Fibroblast of skin of scalp (primary cell): ENCODE data around the gene MACROD2.
"Not testable (repeated sequence)": the region's sequence is repeated elsewhere in the genome, so short reads cannot be mapped to it uniquely, and the experiment has no call there.

Experiments
- DNase-seq: peaks from one replicate; pipeline ENCODE4 v3.0.0-alpha.2; 2013

MACROD2 gene

DNA sequence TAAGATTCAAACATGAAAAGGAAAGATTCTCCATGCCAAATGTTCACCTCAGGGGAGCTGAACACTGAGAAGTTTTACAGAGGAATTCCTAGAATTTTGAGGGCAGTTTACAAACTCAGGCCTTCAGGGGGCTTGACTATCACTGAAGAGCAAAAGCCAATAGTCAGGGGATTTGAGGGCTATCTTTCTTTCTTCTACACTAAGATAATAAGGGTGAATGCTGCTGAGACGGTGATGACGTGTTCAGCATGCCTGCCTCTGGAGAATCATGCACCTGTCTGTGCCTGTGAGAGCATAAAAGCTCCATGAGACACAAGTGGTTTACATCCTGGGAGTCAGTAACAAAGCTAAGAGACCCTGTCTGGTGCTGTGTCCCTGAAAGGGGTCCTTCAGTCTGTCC, 1492.4 kb downstream of the MACROD2 start:
- no peak for DNase-seq

DNA sequence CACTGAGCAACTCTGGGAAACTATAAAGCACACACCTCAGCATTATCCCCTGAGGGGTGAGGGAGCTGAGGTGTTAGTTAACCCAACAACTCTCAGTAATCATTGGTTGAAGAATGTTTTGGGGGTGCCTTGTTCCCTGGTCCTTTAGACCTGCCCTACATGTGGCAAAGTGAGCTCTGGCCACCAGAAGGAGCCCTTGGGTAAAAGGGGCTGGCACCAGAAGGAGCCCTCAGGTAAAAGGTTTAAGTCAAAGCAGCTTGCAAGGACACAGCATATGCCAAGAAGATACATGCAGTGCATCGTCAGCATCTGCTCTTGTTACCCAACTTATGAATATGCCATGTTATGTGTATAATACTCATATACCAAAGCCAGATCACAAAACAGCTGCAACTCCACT, 1496.3 kb downstream of the MACROD2 start:
- DNase-seq: no peak

DNA sequence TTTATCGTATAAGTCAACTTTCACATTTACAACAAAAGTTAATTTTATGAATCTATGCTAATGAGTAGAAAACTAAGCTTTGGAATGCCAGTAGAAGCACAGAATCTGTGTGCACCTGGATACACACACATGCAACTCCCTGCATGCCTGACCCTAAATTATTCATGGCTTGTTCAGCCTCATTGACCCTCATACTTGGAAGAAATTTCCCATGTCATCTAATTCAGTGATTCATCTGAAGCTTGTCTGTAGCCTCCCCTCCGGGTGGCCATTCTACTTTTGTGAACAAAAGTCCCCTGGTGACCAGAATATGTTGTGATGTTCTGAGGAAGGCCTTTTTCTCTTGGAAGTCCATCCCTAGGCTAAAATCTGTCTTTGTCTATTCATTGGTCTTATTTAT, 1499.5 kb downstream of the MACROD2 start:
- DNase-seq: no peak

- no peak for DNase-seq
Observed at GRCh38 chr20:15496501-15497039, 1501.3 kb downstream of the MACROD2 start.

GRCh38 chr20:15498926-15499325, 1503.6 kb downstream of the MACROD2 start:
- no peak for DNase-seq

- no peak for DNase-seq
Observed at GRCh38 chr20:15506311-15506710, 1511.0 kb downstream of the MACROD2 start.

DNA sequence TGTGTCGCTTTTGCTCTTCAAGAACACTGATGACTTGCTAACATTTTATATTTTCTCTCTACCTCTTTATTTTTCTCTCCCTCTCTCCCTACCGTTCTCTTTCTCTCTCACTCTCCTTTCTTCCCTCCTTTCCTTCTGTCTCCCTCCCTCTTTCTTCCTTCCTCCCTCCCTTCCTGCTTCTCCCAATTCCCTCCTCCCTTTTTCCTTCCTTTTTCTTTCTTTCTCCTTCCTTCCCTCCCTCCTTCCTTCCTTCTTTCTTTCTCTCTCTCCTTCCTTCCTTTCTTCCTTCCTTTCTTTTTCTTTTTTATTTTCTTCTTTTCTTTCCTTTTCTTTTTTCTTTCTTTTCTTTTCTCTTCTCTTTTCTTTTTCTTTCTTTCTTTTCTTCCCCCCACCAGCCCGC, 1511.8 kb downstream of the MACROD2 start:
- no peak for DNase-seq

DNA sequence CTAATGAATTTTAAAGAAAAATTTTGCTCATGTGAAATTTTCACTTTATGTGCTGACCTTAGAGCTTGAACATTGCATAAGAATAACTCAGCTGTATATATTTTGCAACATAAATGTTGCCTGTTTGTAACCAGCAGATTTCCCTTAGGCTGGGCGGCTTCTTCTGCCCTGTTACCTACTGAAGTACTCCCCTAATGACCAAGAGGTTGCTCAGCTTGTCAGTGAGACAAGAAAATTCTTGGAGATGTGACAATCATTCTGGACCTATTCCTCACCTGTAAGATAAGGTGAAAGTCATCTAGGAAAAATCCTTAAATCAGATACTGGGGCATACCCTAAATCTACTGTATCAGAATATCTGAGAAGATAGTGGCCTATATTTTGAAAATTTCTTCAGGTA, 1516.2 kb downstream of the MACROD2 start:
- no peak for DNase-seq

GRCh38 chr20:15512916-15513315, 1517.6 kb downstream of the MACROD2 start:
- no peak for DNase-seq

DNA sequence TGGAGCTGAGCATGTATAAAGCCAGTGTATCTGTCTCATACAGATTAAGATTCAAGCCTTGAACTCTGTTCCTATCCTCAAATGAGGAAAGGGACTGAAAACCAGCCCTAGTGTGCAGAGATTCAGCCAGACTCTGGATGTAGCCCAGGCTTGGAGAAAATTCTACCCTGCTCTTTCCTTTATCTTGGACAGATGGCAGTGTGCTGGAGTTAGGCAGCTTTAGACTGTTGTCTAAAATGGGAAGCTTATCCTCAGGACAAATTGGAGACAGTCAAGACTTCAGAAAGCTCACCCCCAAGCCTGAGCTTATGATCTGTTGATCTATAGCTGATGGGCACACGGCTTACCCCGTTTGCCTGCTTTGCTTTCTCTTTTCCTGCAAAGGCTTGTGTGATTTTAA, 1520.4 kb downstream of the MACROD2 start:
- DNase-seq: no peak

- DNase-seq: no peak
Observed at GRCh38 chr20:15520930-15521524, 1525.7 kb downstream of the MACROD2 start.

GRCh38 chr20:15523400-15523799, 1528.1 kb downstream of the MACROD2 start:
- DNase-seq: peak; percentile 13

DNA sequence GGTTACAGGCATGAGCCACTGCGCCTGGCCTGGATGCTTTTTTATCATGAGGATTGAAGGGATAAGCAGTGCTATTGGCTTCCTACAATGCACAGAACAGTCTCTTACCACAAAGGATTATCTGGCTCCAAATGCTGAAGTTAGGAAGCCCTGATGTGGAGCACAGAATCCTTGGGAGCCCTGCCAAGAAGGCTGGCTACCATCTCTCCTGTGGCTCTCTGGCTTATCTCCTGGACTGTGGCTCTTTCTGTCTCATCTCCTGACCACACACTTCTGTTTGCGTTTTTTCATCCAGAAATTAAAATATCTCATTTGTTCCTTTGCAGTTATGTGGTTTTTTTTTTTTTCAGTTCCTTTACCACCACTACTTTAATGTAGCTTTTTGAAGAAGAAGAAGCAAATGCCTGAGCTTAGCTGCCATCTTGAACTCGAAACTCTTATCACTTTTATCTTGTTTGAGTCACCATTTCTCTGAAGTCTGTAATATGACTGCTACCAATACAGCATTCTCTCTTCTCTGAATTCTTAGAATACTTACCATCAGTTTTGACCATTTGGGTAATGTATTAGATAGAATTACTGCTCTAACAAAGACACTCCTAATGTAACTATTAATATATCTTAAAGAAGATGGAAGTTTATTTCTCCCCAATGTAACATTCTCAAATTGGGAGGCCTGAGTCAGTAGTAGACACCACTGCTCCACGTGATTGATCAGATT, 1533.2 kb downstream of the MACROD2 start:
- peak; percentile 29 for DNase-seq

DNA sequence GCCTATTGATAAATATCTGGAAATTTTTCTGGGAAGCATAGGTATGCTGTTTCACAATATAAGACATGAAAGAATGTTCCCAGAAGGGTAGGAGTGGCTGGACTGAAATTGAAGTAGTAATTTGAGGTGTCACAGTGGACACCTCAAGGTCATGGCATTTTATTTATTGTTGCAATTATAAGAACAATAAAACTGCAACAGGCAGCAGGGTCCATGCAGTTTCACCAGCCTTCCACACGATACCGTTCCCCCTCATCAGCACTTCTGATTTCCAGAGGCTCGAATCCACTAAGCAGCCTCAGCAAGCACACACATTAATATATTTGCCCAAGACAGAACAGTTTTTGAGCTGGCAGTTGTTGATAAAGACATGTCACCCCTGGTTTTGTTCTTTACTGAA, 1540.5 kb downstream of the MACROD2 start:
- no peak for DNase-seq

- not testable (repeated sequence) for DNase-seq
Observed at GRCh38 chr20:15537200-15537599, 1541.9 kb downstream of the MACROD2 start.

DNA sequence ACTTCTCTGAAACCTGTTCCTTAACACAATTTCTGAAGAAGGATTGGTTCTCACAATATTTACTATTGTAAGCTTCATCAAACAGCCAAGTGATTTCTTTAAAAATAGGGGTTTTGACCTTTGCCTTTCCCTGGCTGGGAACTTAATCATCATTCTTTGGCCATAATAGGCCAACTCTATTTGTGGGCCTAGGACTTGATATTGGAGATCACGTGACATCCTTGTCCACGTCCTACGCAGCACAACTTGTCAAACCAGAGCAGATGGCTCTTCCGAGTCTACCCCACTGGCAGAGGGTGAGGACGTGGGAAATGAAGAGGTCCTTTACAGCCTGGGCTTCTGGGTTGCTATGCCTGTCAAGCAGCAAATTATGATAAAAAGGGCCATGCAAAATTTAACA, 1547.3 kb downstream of the MACROD2 start:
- DNase-seq: no peak

GRCh38 chr20:15544742-15545141, 1549.4 kb downstream of the MACROD2 start:
- no peak for DNase-seq

GRCh38 chr20:15546525-15547023, 1551.3 kb downstream of the MACROD2 start:
- DNase-seq: no peak

DNA sequence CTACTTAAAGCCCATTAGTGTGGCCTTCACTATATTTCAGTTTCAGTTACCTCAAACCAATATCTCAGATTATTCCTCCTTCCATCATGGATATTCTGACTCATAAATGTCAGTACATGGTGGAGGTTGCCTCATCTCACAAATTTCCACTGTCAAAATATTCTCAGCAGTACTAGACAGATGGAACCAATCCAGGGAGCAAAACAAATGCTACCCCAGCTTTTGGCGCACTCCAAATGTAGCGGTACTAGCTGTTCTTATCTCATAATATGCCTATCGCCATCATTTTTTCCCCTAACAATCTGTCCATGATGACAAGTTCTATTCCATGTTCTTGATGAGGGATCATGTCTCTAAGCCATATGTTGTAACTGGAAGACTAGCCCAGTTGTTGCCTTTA, 1551.8 kb downstream of the MACROD2 start:
- DNase-seq: peak; percentile 3

DNA sequence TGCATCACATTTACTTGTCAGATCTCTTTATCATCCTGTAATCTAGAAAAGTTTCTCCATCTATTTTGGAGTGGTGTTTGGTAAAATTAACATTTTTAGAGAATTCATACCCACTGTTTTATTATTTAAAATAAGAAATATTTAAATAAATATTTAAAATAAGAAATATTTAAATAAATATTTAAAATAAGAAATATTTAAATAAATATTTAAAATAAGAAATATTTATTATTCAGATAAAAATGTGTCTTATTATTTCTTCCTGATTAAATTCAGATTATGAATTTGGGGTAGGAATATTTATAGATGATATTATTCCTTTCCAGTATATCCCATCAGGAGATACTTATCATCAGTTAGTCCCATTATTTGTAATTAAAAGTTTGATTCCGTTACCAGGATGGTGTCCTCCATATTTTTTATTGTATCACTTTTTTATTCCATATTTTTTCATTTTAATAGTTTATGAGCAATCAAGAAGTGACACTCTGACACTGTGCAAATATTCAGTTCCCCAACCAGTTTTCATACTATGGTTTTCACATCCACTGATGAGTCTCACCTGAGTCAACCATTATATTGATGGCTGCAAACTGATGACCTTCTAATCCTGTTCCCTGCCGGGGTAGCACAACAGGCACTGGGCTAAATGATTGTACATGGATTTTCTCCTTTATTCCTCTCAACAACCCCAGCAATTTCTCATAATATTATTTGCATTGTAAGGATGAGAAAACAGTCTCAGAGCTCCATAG, 1555.0 kb downstream of the MACROD2 start:
- no peak for DNase-seq

DNA sequence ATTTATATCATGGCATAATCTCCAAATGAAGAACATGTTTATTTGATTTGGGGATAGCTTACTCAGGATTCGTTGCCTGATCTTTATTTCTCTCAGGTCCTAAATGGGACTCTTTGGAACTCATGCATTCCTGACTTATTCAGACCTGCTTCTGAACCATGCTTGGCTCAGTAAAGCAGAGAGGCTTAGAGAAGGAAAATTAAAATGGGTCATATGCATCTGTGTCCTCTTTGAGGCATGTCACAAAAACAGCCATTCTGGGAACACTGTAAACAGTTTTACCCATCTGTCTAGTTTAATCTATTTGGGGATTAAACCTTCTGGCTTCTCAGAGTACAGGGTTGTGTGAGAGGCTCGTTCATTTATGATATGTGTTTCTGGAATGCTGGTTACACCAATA, 1560.6 kb downstream of the MACROD2 start:
- DNase-seq: peak; percentile 19

- DNase-seq: peak; percentile 8
Observed at GRCh38 chr20:15556869-15557268, 1561.6 kb downstream of the MACROD2 start.

- no peak for DNase-seq
Observed at GRCh38 chr20:15561070-15561569, 1565.8 kb downstream of the MACROD2 start.
